ENCODE data around the gene PTPN6.

DNA sequence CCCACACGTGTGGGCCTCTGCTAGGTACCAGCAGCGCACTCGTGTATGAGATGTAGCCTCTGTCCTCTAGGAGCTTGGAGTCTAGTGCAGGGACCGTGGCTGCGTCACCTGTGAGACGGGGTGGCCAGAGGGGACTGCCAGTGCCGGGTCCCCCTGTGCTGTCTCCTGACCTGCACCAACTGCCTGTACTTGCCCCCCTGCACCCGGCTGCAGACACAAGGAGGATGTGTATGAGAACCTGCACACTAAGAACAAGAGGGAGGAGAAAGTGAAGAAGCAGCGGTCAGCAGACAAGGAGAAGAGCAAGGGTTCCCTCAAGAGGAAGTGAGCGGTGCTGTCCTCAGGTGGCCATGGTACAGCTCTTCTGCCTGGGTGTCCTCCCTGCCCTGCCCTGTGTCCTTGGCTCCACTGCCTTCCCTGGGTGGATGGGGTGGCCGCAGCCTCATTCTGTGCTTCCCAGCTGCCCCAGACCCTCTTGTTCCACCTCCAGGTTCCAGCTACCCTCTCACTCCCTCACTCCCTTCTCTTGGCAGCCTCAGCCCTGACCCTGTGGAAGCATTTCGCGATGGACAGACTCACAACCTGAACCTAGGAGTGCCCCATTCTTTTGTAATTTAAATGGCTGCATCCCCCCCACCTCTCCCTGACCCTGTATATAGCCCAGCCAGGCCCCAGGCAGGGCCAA, 9.6 kb downstream of the PTPN6 start:
- TF ChIP-seq, protein P1, sequence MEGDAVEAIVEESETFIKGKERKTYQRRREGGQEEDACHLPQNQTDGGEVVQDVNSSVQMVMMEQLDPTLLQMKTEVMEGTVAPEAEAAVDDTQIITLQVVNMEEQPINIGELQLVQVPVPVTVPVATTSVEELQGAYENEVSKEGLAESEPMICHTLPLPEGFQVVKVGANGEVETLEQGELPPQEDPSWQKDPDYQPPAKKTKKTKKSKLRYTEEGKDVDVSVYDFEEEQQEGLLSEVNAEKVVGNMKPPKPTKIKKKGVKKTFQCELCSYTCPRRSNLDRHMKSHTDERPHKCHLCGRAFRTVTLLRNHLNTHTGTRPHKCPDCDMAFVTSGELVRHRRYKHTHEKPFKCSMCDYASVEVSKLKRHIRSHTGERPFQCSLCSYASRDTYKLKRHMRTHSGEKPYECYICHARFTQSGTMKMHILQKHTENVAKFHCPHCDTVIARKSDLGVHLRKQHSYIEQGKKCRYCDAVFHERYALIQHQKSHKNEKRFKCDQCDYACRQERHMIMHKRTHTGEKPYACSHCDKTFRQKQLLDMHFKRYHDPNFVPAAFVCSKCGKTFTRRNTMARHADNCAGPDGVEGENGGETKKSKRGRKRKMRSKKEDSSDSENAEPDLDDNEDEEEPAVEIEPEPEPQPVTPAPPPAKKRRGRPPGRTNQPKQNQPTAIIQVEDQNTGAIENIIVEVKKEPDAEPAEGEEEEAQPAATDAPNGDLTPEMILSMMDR (IDR thresholded peaks at IDR 0.05): no peak
- no peak for TF ChIP-seq POLR2A (IDR thresholded peaks at IDR 0.05)

Measured in lower leg skin (tissue), 3 donors.